Astrocyte (in vitro differentiated cells and primary cell): ENCODE data around the gene SCAMP3.

Experiments used
- CTCF ChIP-seq: IDR thresholded peaks from 2 replicates; pipeline ENCODE4 v1.5.1; 2011; ENCODE audit warnings: low read depth, mild to moderate bottlenecking, inconsistent platforms, low read length, moderate library complexity; ENCODE audit not compliant: insufficient read depth
- EZH2 ChIP-seq: IDR thresholded peaks from 2 replicates; pipeline ENCODE4 v1.6.1; 2012; ENCODE audit warnings: mild to moderate bottlenecking, low read length, inconsistent platforms; ENCODE audit not compliant: insufficient read depth

- TF ChIP-seq EZH2 (no peak), CTCF (no peak)
These were observed 17.1 kb upstream of the SCAMP3 start for GRCh38 chr1:155279268-155279667.
